NK-92 (cell line): ENCODE data around the gene GPR35.

Experiments
- DNase-seq: peaks from one replicate; lab custom pipeline; 2025; ENCODE audit not compliant: unreplicated experiment; lab: John Stamatoyannopoulos, UW

Gene GPR35, protein sequence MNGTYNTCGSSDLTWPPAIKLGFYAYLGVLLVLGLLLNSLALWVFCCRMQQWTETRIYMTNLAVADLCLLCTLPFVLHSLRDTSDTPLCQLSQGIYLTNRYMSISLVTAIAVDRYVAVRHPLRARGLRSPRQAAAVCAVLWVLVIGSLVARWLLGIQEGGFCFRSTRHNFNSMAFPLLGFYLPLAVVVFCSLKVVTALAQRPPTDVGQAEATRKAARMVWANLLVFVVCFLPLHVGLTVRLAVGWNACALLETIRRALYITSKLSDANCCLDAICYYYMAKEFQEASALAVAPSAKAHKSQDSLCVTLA

DNA sequence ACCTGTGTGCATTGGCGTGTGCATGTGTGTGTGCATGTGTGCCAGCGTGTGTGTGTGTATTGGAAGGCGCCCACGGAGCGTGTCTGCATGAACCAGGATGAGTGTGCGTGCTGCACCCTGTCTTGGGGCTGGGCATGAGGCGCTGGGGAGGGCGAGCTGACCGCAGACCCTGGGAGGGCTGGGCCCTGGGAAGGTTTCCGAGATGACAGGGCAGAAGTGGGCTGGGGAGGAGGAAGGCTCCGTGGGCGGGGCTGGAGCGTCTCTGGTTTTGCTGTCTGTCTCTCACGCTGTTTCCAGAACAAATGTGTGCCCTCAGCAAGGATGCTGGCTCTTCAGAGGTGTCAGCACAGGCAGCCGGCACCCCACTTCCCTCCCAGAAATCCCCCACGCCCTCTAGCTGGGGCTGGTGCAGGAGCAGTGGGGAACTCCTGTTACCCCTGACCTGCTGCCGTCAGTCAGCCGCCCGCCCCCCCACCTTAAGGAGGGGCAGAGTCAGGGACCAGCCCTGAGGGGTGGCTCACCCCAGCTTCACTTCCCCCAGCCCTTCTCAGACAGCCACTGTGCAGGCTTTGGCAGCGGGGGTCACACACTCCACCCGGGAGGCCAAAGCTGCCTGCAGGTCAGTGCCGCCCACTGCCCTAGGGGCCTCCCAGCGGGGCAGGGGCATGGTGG is at the start of gene GPR35:
TSS of gene GPR35 (plus strand) at position 531 of the 672 bp plus-strand sequence. CDS start 4,473 bp downstream, outside the sequence.
- DNase-seq = peak; percentile 28

DNA sequence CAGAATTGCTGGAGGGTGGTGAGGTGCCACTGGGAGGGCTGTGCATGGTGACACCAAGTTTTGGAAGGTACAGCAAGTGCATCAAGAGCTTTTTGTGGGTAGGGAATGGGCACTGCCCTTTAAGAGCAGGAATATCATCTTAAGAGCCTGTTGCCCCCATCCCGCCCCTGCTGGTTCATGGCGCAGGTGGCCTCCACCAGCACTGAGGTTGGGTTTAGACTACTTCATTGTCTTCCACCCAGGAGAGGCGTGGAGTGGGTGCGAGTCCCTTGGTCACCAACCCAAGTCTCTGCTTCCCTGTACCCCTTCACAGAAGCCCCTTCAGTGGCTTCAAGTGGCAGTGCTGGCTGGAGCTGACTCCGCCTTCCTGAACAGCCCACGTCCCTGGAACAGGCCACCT is 49.2 kb upstream of the GPR35 start:
- no peak for DNase-seq

DNA sequence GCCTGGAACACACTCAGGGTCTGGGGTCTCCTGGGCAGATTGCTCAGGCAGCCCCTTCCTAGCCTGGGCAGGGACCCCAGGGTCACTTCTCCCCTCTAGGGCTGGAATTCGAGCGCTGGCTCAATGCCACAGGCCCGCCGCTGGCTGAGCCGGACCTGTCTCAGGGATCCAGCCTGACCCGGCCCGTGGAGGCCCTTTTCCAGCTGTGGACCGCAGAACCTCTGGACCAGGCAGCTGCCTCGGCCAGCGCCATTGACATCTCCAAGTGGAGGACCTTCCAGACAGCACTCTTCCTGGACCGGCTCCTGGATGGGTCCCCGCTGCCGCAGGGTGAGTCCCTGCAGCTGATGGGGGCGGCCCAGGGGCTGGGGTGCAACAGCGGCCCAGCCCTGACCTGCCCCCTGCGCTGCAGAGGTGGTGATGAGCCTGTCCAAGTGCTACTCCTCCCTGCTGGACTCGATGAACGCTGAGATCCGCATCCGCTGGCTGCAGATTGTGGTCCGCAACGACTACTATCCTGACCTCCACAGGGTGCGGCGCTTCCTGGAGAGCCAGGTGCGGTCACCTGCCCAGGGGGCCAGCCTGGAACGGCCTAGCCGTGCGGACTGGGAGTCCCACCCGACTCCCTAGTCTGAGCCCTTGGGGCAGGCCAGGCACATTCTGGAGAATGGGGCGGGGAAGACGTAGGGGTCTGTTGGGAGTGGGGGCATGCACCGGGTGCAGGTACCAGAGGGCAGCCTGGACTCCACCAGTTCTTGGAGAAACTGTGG is 48.7 kb upstream of the GPR35 start:
- DNase-seq = no peak

DNA sequence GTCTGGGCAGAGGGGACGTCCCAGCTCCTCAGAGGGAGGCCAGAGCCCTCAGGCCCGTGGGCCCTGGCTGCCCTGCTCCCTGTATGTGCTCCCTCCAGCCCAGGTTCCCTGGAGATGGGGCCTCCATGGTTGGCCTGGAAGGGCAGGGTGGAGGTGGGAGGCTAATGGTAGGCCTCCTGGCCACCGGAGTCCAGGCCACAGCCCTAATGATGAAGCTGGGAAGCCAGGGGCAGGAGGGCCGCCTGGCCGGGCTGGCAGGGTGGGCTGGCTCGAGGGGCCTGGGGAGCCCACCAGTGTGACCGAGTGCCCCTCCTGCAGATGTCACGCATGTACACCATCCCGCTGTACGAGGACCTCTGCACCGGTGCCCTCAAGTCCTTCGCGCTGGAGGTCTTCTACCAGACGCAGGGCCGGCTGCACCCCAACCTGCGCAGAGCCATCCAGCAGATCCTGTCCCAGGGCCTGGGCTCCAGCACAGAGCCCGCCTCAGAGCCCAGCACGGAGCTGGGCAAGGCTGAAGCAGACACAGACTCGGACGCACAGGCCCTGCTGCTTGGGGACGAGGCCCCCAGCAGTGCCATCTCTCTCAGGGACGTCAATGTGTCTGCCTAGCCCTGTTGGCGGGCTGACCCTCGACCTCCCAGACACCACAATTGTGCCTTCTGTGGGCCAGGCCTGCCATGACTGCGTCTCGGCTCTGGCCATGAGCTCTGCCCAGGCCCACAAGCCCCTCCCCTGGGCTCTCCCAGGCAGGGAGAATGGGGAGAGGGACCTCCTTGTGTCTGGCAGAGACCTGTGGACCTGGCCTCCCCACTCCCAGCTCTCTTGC is 47.8 kb upstream of the GPR35 start:
- DNase-seq = no peak

DNA sequence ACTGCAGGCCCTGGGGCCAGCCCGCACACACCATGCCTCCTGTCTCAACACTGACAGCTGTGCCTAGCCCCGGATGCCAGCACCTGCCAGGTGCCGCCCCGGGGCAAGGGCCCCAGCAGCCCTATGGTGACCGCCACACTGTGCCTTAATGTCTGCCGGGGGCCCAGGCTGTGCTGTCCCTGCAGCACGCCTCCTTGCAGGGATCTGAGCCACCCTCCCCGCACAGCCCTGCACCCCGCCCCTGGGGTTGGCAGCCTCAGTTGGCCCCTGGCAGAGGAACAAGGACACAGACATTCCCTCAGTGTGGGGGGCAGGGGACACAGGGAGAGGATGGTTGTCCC is 47.2 kb upstream of the GPR35 start:
- DNase-seq = no peak

DNA sequence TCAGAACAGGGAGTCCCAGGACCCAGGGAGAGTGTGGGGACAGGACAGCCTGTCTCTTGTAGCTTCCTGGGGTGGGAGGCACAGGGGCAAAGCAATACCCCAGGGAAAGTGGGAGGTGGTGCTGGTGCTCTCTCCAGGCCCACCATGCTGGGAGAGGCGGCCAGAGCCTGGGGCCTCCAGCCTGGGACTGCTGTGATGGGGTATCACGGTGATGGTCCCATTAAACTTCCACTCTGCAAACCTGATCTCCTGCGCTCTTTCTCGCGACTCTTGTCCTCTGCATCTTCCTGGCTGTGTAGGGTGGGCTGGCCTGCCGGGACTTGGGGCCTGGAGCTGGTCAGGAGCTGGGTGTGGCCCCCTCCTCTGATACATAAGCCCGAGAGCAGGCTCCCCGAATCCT is 46.8 kb upstream of the GPR35 start:
- DNase-seq = no peak

DNA sequence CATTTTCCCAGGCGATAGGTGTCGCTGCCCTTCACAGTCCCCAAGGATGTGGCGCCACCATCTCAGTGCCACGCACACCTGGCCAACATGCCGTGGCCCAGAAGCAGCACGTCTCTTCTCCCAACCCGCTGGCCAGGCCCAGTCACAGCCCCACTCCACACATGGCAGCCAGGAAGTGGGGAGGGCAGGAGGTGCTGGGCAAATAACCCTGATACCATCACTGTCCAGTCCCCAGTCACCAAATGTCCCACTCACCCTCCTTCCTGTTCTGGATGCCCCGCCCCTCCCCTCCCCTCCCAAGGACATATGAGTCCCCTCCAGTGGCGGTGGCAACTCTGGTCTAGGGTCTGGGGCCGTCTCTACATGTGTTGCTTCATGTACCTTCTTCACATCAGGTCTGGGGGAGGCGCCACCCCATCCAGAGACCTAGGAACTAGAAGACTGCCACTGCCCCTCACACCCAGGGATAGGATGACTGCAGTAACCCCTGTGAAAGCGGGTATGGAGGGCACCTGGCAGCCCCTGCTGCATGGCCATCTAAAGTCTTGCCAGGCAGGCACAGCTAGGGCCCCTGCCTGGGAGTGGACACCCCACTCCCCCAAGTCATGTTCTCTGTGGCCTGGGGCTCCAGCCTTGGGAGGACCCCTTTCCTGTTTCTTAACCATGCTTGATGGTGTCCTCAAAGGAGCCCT is 46.1 kb upstream of the GPR35 start:
- no peak for DNase-seq

DNA sequence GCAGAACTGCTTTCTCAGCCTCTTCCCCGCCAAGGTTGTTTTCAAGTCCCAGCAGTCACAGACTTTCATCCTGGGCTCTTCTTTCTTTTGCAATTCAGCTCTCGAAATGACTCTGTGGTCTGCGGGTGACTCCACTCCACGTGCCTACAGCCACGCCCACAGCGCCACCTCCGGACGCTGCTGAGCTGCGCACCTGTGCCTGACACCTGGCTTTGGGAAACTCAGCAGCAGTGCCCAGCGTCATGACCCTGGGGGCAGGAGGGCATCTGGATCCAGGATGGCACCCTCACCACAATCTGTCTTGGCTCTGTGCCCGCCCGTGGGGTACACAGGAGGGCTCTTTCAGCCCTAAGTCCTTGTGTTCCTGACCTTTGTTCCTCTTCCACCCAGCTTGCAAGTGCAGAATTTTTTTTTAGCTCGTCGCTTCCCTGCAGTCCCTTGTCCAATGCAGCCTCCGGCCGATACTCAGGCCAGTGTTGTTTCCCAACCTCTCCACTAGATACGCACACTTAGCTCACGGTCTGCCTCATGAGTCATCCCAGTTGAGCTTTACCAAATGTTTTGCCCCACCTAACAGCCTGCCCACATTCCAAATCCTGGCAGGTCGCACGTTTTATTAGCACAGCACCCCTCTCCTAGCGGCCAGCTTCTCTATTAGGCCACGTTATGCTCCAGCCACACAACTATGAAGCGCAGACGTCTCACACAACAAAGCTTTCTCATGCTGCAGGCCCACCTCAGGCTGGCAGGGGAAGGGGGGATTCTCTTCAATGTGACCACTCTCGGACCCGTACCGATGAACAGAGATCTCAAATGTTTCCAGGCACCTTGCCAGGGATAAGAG is 45.3 kb upstream of the GPR35 start:
- DNase-seq = no peak

DNA sequence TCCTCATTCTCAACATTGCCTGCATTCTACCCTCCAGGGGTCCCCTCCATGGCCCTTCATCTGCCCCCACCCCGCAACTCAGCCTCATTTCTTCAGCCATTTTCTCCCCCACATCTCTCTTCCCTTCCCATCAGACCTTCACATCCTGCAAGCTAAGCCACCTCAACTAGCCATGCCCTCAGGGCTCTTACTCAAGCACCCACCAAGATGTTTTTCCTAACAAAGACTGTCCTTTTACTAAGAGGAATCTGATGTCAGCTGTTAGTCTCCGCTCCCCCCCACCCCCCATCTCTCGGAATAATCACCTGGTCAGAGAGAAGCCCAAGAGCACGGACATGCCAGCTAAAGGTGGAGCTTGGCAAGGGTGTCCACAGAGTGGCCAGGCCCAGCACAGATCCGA is 43.5 kb upstream of the GPR35 start:
- DNase-seq = no peak

DNA sequence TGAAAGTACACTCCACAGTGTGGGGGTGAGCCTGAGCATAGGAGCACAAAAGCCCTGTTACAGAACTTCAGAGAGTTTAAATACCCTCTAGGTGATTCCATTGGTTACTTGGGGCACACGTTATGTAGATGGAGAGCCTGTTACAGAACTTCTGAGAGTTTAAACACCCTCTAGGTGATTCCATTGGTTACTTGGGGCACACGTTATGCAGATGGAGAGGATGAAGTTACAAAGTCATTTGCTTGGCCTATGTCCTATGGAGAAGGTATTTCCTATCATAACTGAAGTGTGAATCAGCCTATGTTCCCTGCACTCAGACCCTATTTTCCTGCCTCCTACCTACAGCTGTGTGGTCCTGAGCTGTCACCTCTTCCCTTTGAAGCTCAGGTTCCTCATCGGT is 42.5 kb upstream of the GPR35 start:
- no peak for DNase-seq

DNA sequence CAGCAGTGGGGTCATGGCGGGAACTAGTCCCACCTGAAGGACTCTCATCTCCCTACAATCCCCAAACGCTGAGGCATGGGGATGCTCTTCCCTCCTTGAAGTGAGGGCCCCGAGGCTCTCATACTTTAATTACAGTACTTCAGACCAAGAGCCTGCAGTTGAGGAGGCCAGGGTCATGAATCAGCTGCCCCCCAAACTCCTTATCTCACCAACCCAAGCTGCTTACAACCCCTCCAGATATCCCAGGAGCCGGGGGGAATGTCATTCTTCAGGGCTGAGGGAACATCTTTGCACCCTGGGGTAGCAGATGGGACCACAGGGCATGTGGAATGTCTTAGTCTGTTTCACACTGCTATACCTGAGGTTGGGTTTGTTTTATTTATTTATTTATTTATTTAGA is 41.5 kb upstream of the GPR35 start:
- no peak for DNase-seq

DNA sequence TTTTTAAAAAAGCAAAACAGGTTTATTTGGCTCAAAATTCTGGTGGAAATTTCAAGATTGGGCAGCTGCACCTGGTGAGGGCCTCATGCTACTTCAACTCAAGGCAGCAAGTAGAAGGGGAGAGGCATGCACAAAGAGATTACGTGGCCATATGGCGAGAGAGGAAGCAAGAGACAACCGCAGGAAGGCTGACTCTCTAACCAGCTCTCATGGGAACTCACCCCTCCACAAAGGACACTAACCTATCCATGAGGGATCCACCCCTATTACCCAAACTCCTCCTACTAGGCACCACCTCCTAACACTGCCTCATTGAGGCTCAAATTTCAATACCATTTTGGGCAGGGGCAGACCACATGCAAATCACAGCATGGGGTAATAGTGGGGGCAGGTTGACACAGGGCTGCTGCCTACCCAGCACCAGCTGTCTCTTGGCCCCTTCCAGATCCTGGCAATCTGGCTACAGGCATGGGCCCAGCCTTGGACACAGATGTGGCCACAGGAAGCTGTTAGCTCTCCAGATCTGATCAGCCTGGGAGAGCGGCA is 40.7 kb upstream of the GPR35 start:
- DNase-seq = no peak

DNA sequence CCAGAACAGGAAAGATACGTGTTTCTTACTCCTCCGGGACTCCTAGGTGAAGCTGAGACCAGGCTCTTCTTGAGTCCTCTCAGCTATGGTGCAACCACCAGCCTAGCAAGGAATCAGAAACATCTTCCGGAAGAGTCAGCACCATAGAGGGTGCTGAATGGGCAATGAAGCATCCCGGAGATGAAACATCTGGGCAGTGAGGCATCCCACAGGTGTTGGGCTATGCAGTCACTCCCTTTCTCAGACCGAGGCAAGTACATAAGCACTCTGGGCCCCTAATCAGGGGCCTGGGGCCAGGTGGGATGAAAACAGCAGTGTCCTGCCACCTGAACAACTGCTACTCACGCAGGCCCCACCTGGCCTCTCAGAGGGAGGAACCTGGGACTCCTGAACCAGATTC is 40.2 kb upstream of the GPR35 start:
- no peak for DNase-seq

DNA sequence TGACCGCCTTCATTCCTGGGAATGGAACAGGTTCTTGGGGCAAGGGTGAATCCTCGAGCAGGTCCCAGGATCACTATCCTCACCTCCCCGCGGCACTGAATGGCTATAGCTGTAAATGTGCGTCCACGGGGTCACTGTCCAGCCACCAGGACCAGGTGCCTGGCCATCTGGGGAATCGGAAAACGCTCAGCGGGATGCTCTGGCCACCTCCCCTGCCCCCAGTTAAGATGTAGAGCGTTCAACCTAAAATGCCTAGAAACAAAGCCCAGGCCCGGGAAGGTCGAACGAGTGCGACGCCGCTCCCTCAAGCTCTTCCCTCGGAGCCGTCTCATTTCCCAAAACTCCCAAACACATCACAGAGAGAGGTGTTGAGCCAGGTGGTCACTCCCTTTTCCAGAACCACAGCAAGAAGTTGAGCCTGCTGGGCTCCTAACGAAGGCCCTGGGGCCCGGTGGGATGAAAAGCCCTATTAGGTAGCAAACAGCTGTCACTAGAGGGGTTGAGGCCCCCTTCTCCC is 39.5 kb upstream of the GPR35 start:
- no peak for DNase-seq

DNA sequence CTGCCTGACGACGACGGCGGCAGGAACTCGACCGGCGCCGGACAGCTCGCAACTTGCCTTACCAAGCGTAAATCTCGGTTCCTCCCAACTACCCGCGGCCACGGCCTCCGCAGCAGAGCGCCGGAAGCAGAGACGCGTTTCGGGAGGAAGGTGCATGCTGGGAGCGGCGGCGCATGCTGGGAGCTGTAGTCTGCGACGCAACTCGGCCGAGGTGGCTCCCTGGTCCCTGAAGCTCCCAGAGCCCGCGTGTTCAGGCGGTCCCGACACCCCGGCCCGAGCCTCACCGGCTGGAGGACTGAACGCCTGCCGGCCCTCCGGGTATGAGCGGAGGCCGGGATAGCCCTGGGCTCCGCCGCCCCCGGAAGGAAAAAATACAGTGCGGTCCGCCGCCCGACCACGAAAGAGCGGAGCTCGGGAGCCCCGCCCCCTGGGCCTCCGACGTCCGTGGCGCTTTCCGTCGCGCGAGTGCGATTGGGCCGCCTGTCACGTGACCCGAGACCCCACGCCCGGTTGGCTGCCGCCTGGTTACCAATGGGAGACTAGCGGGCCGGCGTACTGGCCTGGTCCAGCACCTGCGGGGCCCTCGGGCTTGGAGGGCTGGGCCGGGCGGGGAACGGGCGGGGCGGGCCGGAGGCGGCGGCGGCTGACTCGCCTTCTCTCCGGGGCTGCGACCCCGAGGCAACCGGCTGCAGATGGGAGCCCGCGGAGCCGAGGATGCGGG is 38.9 kb upstream of the GPR35 start, which contains the start of gene CAPN10:
TSS of gene CAPN10 (plus strand) at position 537 of the 721 bp plus-strand sequence. CDS start at position 715, 178 bp downstream.
- peak; percentile 50 for DNase-seq

DNA sequence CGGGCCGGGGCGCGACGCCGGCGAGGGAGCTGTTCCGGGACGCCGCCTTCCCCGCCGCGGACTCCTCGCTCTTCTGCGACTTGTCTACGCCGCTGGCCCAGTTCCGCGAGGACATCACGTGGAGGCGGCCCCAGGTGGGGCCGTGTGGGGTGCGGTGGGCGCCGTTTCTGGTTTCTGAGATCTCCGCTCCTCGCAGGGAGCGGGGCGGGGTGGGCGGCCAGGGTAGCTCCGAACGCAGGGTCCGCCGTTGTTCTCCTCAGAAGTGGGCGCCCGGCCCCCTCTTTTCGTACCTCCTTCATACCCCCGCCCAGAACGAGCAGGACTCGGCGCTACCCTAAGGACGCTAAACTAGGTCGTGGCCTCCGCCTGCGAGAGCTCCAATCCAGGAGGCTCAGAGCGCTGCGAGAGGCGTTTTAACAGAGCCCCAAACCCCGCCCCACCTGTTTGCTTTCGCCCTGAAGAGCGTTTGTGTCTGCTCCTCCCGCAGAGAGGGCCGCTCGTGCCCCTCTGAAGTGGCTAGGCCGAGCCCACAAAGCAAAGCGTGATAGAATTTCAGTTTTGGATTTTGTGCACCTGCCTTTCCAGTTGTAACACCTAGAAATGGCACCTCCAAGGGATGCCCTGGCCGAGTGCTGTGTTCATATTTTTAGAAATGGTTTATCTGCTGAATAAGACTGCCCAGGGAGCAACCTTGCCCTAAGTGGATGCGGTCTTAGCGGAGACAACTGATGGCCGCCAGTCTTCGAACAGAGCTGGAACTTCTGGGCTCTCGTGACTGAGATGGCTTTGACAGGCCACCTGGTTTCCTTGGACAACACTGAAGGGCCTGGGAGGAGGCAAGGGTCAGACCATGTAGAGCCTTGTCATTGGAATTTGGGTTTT is 38.1 kb upstream of the GPR35 start:
- no peak for DNase-seq

DNA sequence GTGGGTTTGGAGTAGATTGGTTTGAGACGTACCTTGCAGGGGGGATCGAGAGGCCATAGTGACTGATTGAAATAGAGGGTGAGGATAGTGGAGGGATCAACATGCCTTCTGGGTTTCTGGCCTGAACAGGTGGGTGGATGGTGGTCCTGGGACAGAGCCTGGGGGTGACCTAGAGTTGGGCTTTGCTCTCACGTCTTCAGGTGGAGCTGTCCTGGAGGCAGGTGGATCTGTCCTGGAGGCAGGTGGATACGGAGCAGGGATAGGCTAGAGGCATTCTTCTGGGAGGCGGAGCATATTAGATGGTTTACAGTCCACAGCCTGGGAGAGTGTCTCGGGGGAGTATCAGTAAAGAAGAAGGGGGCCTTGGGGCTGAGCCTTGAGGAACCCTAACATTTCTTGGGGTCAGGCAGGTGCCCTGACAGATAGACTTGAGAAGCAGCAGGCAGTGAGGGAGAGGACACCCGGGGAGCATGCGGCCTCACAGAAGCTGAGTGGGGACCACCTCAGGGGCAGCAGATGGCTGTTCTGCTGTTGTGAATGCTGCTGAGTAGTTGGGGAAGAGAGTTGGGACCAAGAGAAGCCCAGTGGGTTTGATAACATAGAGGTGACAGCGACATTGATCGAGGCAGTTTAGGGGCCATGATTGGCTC is 37.1 kb upstream of the GPR35 start:
- no peak for DNase-seq
